GM12801 (cell line): ENCODE results near the gene PDXK.

Experiments
- CTCF ChIP-seq: IDR thresholded peaks from one replicate; pipeline ENCODE4 v1.5.1; 2011; ENCODE audit warnings: control low read depth; ENCODE audit not compliant: insufficient read length; ENCODE audit errors: extremely low read depth

PDXK gene

GRCh38 chr21:43774163-43774562 lies 55.2 kb downstream of the PDXK start:
- TF ChIP-seq CTCF: no peak

DNA sequence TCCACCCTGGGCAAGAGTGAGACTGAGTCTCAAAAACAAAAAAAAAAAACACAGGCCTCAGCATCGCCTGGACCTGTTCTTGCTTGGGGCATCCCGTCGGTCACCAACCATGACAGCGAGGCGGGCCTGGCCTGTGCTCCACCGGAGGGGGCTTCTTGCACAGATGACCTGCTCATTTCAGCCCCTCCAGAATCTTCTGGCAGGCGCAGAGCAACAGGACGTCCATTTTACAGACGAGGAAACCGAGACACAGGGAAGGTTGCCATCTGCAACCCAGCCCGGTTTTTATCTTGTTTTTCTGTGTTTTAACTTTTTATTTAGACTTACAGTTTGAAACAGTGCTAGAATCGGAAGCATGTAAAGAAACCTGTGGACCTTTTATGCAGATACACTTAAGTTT lies 56.3 kb downstream of the PDXK start:
- TF ChIP-seq CTCF: no peak

GRCh38 chr21:43775795-43776430 lies 57.0 kb downstream of the PDXK start, which contains the start of gene CSTB:
Gene CSTB, minus strand, starts transcription at chr21:43776308. Its CDS starts 39 bp downstream, at chr21:43776269.
- no peak for TF ChIP-seq CTCF

- no peak for TF ChIP-seq CTCF
Observed at GRCh38 chr21:43777953-43778352, 59.0 kb downstream of the PDXK start.

DNA sequence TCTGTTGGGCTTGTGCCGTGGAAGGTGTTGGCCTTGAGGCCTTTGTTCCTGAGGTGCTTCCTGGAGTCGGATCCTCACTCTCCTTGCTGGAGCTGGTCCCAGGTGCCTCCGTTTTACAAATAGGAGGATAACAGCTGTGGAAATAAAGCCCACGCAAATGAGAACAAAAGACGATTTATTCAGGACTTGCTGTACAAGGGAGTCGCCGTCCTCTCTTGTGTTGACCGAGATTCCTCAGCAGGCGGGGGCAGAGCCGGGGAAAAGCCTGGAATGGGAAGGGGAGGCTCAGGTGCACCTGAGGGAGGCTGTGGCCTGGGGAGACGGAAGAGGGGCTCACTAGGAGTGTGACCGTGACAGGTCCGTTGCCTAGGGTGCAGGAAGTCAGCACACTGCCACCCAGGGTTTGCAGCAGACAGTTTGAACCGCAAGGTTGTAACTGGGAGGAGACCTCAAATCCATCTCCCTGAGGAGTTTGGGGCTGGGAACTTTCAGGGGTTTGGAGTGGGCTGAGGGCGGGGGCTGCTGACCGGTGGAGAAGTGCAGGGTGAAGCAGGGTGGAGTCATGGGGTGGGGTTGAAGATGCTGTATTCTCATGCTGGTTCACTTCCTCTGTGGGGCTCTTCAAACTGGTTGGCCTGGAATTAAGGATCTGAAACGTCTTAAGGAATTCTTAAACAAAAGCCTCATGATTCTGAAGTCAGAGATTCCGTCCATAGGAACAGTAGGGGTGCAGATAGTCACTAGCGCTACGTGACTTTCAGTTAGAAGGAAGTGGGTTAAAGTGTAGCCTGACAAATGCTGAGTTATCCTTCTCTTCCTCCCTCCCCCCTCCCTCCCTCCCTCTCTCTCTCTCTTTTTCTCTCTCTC lies 59.8 kb downstream of the PDXK start:
- TF ChIP-seq CTCF: no peak

- TF ChIP-seq CTCF: no peak
Observed at GRCh38 chr21:43779660-43780059, 60.7 kb downstream of the PDXK start.

- TF ChIP-seq CTCF: no peak
Observed at GRCh38 chr21:43781846-43782245, 62.9 kb downstream of the PDXK start.
